ENCODE data around the gene TTLL5. TPM values are rescaled to one million over a fixed set of nuclear protein-coding genes. Genes with fewer than 3 reads are reported as not detected.

TTLL5 gene
- total RNA-seq, 4 donors from 2014 or later, result 36.3 to 61.8 (median 36.7) TPM

- Histone ChIP-seq H3K36me3 (peaks cover 0 to 55% (median 10%) of the 10 kb centered on the region in 3 donors), H3K27ac (no peak overlapping the region), H3K4me1 (peaks cover 0 to 31% (median 9%) of the 10 kb centered on the region in 4 donors), H3K27me3 (no peaks in the 10 kb centered on the region), H3K4me3 (no peak overlapping the region), H3K9me3 (no peaks in the 10 kb centered on the region)
- TF ChIP-seq EP300 (IDR thresholded peaks at IDR 0.05) (no peak), POLR2A (IDR thresholded peaks at IDR 0.05) (no peak), CTCF (IDR thresholded peaks at IDR 0.05) (no peak)
- 0% methylated on average over 1 of the region's 1 CpG for WGBS, 2 donors
- no peak for DNase-seq (ENCODE audit: low spot score in 2 of 2)
These were observed 5.8 kb upstream of the TTLL5 start for GRCh38 chr14:75655235-75655634.

- TF ChIP-seq POLR2A (IDR thresholded peaks at IDR 0.05) (no peak), CTCF (IDR thresholded peaks at IDR 0.05) (no peak), EP300 (IDR thresholded peaks at IDR 0.05) (no peak)
- no peaks in the 10 kb centered on the region for H3K27me3 ChIP-seq
- peaks cover 0 to 34% (median 3%) of the 10 kb centered on the region in 3 donors for H3K36me3 ChIP-seq
- H3K9me3 ChIP-seq, result no peaks in the 10 kb centered on the region
- peaks cover 0 to 43% (median 15%) of the 10 kb centered on the region in 4 donors for H3K4me1 ChIP-seq
- H3K27ac ChIP-seq, result peak overlapping the region in 1 of 4 donors; percentile 64
- H3K4me3 ChIP-seq, result no peak overlapping the region
- DNase-seq (ENCODE audit: low spot score in 2 of 2), result no peak
- WGBS, 2 donors, result 38 to 39% methylated on average over 4 of the region's 4 CpGs
These were observed 3.7 kb upstream of the TTLL5 start for GRCh38 chr14:75657331-75657730.

- Histone ChIP-seq H3K4me1 (peaks cover 0 to 42% (median 14%) of the 10 kb centered on the region in 4 donors), H3K27me3 (no peaks in the 10 kb centered on the region), H3K36me3 (peaks cover 0 to 20% (median 3%) of the 10 kb centered on the region in 3 donors), H3K4me3 (no peak overlapping the region), H3K9me3 (no peaks in the 10 kb centered on the region), H3K27ac (peak overlapping the region in 1 of 4 donors; percentile 92)
- DNase-seq (ENCODE audit: low spot score in 2 of 2), result no peak
- 95 to 97% methylated on average over 2 of the region's 2 CpGs for WGBS, 2 donors
- no peak for TF ChIP-seq CTCF (IDR thresholded peaks at IDR 0.05)
- TF ChIP-seq POLR2A (IDR thresholded peaks at IDR 0.05), result no peak
- TF ChIP-seq EP300 (IDR thresholded peaks at IDR 0.05), result no peak
These were observed 2.1 kb upstream of the TTLL5 start for GRCh38 chr14:75658957-75659356.

GRCh38 chr14:75660238-75660629, 812 bp upstream of the TTLL5 start:
- Histone ChIP-seq H3K27me3 (no peaks in the 10 kb centered on the region), H3K4me3 (peak overlapping the region; percentile 68 to 96 (median 88)), H3K27ac (peak overlapping the region; percentile 81 to 96 (median 90)), H3K9me3 (no peaks in the 10 kb centered on the region), H3K4me1 (peaks cover 0 to 36% (median 11%) of the 10 kb centered on the region in 4 donors), H3K36me3 (peaks cover 0 to 10% (median 0%) of the 10 kb centered on the region in 3 donors)
- no peak for DNase-seq (ENCODE audit: low spot score in 2 of 2)
- TF ChIP-seq CTCF (IDR thresholded peaks at IDR 0.05) (no peak), EP300 (IDR thresholded peaks at IDR 0.05) (no peak), POLR2A (IDR thresholded peaks at IDR 0.05) (no peak)
- WGBS, 2 donors, result 27% methylated on average over 4 of the region's 4 CpGs

GRCh38 chr14:75661499-75661814, 411 bp downstream of the TTLL5 start:
- Histone ChIP-seq H3K27me3 (no peaks in the 10 kb centered on the region), H3K4me3 (peak overlapping the region; percentile 68 to 96 (median 88)), H3K4me1 (peaks cover 0 to 36% (median 11%) of the 10 kb centered on the region in 4 donors), H3K9me3 (no peaks in the 10 kb centered on the region), H3K27ac (peak overlapping the region; percentile 81 to 96 (median 90)), H3K36me3 (peaks cover 0 to 3% (median 0%) of the 10 kb centered on the region in 3 donors)
- no peak for DNase-seq (ENCODE audit: low spot score in 2 of 2)
- TF ChIP-seq POLR2A (IDR thresholded peaks at IDR 0.05), result no peak
- TF ChIP-seq CTCF (IDR thresholded peaks at IDR 0.05), result no peak
- 0 to 2% methylated on average over 17 of the region's 18 CpGs for WGBS, 2 donors

Data from tibial nerve (tissue), 4 donors.